ENCODE data around the gene HSPB2.
"Not testable (repeated sequence)": the region's sequence is repeated elsewhere in the genome, so short reads cannot be mapped to it uniquely, and the experiment has no call there.

The HSPB2 gene

DNA sequence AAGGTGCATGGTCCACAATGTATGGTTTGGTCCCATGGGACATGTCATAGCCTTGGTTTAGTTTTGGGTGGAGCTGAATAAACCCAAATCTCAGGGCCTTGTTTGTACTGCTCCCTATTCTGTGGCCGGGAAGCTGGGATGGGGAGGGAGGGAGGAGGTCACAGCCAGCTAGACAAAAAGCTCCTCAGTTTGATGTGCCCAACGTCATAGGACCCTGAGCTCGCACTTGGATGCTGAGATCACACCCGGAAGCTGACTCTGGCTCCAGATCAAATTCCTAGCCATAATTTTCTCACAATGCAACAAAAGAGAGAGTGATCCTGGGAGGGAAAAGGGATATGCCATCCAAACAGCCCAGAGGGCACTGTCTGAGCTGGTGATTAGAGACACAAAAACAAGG lies 1.5 kb downstream of the HSPB2 start:
- no peak for DNase-seq (ENCODE audit: low spot score)

DNA sequence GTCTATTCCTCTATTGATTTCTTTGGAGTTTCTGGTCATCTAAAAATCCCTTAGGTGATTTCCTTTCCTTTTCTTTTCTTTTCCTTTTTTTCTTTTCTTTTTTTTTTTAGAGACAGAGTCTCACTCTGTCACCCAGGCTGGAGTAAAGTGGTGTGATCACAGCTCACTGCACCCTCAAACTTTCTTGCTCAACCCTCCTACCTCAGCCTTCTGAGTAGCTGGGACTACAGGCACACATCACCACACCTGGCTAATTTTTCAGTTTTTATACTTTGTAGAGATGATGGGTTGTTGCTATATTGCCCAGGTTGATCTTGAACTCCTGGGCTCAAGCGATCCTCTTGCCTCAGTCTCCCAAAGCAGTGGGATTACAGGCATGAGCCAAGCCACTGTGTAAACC lies 4.2 kb downstream of the HSPB2 start:
- DNase-seq (ENCODE audit: low spot score), result no peak

DNA sequence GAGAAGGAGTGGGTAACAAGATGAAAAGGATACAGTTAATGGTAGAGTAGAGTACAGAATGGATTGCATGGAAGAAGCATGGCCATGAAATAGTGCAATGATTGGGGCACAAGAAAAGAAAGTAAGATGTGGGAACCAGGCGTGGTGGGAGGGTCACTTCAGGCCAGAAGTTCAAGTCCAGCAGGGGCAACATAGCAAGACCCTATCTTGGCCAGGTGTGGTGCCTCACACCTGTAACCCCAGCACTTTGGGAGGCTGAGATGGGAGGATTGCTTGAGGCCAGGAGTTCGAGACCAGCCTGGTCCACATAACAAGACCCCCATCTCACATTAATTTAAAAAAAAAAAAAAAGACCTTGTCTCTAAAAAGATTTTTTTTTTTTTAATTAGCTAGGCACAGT lies 4.8 kb downstream of the HSPB2 start:
- no peak for DNase-seq (ENCODE audit: low spot score)

DNA sequence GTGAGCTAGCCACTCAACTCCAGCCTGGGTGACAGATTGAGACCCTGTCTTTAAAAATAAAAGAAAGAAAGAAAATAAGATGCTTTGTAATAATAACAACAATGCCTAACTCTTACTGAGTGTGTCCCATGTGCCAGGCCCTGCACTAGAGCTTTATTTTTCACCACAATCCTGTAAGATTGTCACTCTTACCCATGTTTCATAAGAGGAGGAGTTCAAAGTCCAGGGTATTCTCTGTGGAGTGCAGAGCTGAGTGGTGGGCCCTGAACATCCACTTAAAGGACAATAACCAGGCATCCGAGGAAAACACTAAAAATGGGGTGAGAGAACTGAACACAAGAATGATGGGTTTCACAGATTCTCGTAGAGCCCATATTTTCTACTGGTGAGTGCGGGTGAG lies 5.3 kb downstream of the HSPB2 start:
- no peak for DNase-seq (ENCODE audit: low spot score)

GRCh38 chr11:111918390-111919256 lies 6.1 kb downstream of the HSPB2 start, which contains the start of gene C11orf52:
Gene C11orf52, plus strand, starts transcription at chr11:111918913. Its CDS starts 60 bp downstream, at chr11:111918973.
- peak; percentile 72 for DNase-seq (ENCODE audit: low spot score)

- DNase-seq (ENCODE audit: low spot score), result no peak
Observed at GRCh38 chr11:111920908-111921307, 8.4 kb downstream of the HSPB2 start.

GRCh38 chr11:111921541-111922230 lies 9.2 kb downstream of the HSPB2 start:
- DNase-seq (ENCODE audit: low spot score), result no peak

GRCh38 chr11:111922803-111923202 lies 10.3 kb downstream of the HSPB2 start:
- DNase-seq (ENCODE audit: low spot score), result no peak

GRCh38 chr11:111923351-111923788 lies 10.8 kb downstream of the HSPB2 start:
- DNase-seq (ENCODE audit: low spot score), result no peak

- DNase-seq (ENCODE audit: low spot score), result no peak
Observed at GRCh38 chr11:111923951-111924350, 11.4 kb downstream of the HSPB2 start.

GRCh38 chr11:111925953-111926352 lies 13.4 kb downstream of the HSPB2 start:
- DNase-seq (ENCODE audit: low spot score), result no peak

DNA sequence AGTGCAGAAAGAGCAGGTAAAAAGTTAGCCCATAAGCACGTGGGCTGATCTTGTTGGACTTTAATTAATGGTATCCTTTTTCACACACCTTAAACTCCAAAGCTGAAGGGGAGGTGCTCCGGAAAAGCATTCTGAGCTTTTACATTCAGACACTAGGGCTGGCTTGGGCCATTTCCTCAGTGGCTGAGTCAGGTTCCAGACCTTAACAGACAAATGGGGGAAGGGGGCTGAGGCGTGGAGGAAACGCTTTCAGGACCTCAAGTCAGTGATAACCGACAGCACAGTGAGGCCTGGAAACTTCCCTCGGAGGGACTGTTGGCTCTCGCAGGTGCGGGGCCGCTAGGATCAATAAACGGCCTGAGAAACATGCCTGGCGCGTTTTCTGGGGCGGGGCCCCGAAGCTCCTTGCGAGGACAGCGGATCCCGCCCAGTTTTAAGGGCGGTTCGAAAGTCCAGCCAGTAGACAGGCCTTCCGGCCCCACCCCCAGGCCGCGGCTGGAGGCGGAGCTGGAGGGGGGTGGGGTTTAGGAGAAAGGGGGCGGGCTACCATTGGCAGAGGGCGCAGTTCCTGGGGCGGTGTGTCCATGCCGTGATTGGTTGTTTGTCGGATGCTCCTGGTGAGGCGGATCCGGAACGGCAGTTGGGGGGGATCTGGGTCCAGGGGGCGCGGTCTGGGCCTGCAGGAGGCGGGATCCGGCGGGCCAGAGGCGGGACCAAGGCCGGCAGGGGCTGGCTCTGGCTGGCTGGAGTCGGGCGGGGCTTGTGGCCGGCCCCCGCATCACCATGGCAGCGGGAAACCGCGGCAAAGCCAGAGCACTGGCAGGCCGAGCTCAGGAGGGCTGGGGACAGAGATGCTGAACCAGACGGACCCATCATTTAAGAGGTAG lies 14.2 kb downstream of the HSPB2 start:
- peak; percentile 98 for DNase-seq (ENCODE audit: low spot score)

GRCh38 chr11:111930472-111930871 lies 17.9 kb downstream of the HSPB2 start:
- DNase-seq (ENCODE audit: low spot score), result no peak

GRCh38 chr11:111932611-111932950 lies 20.0 kb downstream of the HSPB2 start:
- no peak for DNase-seq (ENCODE audit: low spot score)

- not testable (repeated sequence) for DNase-seq (ENCODE audit: low spot score)
Observed at GRCh38 chr11:111933176-111933575, 20.6 kb downstream of the HSPB2 start.

DNA sequence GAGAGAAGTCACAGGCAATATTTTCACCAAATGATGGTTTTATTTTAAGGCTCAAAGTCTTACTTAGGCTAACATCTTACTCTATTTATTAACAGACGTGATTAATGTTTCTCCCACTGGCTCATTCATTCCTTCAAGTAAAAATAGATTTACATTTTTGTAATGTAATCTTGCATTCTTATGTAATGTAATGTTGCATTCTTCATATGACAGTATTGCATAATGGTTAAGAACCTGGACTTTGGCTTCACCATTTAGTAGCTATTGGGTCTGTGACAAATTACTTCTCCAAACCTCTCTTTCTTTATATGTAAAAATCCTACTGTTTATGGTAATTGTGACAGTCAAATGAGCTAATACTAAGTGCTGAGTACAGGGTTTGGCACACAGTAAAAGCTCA lies 21.3 kb downstream of the HSPB2 start:
- no peak for DNase-seq (ENCODE audit: low spot score)

GRCh38 chr11:111934306-111934705 lies 21.8 kb downstream of the HSPB2 start:
- DNase-seq (ENCODE audit: low spot score), result no peak

DNA sequence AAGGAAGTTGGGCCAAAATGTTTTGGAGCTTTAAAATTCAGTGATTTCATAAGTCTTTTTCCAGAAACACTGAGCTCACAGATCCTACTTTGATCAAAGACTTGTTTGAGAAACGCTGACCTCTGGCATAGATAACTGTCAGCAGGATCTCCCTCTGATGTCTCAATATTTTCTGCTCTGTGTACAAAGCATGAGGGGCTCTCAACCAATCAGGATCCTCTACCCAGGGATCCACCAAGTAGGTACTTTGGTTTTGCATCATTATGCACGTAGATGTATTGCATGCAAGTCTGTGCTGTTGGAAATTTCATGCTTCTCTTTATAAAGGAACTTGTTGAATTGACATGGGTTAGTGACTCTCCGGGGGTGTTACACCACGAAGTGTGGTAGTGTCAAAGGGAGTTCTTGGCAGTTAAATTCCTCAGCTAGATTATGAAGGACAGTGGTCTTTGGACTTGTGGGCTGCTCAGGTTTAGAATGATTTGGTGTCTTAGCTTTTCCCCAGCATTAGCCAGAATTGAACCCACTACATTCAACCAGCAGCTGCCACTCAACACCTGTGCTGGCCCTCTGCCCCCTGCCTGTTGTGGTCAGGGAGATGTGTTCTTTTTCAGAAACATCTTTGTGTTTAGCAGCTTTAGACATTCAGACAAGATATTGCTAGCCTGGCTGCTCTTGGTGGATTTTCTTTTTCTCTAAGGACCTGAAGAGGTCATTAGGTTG lies 22.9 kb downstream of the HSPB2 start:
- no peak for DNase-seq (ENCODE audit: low spot score)

GRCh38 chr11:111936040-111936540 lies 23.6 kb downstream of the HSPB2 start:
- no peak for DNase-seq (ENCODE audit: low spot score)

DNA sequence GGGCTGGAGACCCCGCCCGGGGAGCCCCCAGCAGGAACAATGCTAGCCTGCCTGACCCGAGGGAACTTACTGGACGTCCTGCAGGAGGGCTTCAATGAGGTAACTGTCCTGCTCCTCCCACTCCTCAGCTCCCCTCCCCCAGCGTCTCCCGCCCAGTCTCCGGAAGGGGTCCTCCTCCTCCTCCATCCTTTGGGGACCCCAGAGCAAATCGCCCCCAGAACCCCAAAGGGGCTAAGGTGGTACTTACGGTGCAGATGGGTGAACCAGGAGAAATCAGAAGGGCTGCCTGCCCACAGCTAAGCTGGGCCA lies 24.9 kb downstream of the HSPB2 start:
- DNase-seq (ENCODE audit: low spot score), result no peak

- DNase-seq (ENCODE audit: low spot score), result no peak
Observed at GRCh38 chr11:111937844-111938243, 25.3 kb downstream of the HSPB2 start.

- no peak for DNase-seq (ENCODE audit: low spot score)
Observed at GRCh38 chr11:111938687-111939160, 26.2 kb downstream of the HSPB2 start.

All from left forelimb (tissue), 1 donor.